COR-L47 (cell line): ENCODE measurements around the gene SPTLC2.
"Not testable (repeated sequence)": the region's sequence is repeated elsewhere in the genome, so short reads cannot be mapped to it uniquely, and the experiment has no call there.

Experiments used
- DNase-seq: peaks from one replicate; lab custom pipeline; 2025; lab: John Stamatoyannopoulos, UW

The SPTLC2 gene

DNA sequence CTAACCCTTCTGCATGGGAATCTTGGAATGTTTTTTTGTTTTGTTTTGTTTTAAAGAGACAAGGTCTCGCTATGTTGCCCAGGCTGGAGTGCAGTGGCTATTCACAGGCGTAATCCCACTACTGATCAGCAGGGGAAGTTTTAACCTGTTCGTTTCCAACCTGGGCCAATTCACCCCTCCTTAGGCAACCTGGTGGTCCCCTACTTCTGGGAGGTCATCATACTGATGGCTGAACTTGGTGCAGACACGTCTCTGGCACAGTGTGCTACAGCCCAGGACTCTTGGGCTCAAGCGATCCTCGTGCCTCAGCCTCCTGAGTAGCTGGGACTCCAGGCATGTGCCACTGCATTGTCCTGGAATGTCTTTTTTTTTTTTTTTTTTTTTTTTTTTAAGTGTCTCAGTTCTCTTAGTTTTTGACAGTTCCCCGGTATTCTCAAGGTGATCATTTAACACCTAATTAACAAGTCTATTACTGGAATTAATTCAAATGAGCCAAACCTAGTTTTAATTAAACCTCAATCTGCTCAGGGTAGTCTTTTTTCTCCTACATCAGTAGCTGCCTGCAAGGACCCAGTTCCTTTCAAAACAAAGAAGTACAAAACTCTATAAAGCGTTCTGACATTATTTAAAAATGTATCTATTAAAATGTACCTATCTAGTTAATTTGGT, 68.8 kb downstream of the SPTLC2 start:
- no peak for DNase-seq

DNA sequence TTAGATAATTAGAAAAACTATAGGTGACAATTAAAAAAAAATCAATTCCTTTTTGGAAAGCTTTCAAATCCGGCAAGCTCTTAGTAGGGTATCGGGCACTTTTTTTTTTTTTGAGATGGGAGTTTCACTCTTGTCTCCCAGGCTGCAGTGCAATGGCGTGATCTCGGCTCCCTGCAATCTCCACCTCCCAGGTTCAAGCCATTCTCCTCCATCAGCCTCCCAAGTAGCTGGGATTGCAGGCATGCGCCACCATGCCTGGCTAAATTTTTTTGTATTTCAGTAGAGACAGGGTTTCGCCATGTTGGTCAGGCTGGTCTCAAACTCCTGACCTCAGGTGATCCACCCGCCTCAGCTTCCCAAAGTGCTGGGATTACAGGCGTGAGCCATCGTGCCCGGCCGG, 71.3 kb downstream of the SPTLC2 start:
- not testable (repeated sequence) for DNase-seq

DNA sequence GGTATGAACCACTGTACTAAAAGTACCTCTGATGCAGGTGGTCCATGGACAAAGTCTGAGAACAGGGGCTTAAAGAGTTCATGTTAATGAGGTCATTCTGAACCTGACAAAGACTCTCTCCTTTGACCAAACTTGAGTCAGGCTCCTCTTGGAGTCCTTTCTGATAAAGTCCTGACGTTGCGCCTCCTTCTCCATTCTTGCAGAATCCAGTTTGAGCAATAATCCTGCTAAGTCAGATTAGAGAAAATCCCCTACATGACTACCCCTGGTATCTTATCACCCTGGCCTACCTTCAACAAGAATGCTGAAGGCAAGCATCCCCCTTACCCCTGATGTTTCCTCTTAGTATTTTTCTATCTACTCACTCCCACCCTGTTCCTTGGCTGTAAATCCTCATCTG, 71.9 kb downstream of the SPTLC2 start:
- DNase-seq = no peak

DNA sequence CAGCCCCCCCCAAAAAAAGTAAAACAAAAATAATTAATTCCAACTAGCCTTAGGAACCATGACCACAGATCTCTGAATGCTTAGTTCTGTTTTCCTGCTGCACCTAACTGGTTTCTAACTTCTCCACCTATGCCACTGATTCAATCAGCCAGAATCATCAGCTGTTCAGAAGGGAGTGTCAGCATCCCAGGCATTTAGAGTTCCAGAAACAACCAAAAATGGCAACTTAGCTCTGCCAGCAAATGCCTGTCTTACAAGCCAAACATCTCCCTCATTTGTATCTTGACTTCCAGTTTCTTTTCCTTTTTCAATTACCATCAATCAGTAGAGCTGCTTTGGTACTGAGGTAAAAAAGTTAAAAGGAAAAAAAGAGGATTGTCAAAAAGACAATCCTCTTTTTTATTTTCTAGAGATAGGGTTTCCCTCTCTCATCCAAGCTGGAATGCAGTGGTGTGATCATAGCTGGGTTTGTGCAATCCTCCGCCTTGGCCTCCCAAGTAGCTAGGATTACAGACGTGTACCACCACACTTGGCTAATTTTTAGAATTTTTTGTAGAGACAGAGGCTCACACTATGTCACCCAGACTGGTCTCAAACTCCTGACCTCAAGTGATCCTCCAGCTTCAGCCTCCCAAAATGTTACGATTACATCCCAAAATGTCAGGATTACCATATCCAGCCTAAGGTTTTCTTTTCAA, 72.7 kb downstream of the SPTLC2 start:
- DNase-seq = no peak

DNA sequence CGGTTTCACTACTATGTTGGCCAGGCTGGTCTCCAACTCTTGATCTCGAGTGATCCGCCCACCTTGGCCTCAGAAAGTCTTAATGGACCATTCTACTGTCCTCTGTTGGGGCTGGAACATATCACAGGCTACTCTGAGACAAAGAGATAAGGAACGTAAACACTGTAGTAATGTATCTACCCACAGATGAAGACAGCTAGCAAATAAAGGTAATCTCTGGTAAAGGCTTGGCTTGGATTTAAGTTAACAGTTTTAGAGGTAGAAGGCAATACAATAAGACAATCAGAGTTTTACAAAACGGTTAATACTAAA, 73.2 kb downstream of the SPTLC2 start:
- DNase-seq = no peak

DNA sequence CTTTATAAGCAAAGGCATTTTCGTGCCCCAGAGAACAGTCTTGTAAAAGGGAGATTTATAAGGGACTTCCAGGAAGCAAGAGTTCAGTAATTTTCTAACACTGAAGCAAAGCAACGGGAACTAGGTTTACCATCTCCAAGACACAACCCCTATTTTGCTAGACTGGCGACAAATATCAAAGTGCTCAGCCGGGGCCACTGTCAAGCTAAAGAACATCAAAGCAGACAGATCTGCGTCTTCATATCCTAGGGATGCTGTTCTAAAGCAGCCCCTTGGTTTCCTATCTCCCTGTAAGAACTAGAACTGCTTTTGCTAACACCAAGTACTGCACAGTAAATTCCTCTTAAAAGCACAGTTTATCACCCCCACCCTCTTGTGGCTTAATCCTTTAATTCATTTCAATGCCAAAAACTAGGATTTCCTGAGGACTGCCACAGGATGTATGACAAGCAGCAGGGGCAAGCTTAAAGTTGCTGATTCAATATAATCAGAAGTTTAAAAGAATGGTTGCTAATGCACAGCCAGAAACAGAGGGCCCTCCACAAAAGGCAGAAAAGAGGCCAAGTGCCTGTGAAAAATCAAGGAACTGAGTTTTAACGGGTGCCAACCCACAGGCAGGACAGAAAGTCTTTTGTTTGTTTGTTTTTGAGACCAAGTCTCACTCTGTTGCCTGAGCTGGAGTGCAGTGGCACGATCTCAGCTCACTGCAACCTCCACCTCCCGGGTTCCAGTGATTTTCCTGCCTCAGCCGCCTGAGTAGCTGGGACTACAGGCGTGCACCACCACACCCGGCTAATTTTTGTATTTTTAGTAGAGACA, 73.8 kb downstream of the SPTLC2 start:
- no peak for DNase-seq

DNA sequence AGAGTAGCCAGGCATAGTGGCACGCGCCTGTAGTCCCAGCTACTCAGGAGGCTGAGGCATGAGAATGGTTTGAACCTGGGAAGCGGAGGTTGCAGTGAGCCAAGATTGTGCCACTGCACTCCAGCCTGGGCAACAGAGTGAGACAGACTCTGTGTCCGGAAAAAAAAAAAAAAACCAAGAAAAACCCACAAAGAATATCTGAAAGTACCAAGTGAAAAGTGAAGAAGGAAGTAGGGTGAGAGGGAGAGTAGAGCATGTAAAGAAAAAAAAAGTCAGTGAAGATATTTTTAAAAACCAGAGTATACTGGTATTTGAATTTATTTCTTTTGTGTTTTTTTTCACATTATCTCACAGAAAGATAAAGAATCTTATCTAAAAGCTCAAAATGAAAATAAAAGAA, 74.5 kb downstream of the SPTLC2 start:
- no peak for DNase-seq

DNA sequence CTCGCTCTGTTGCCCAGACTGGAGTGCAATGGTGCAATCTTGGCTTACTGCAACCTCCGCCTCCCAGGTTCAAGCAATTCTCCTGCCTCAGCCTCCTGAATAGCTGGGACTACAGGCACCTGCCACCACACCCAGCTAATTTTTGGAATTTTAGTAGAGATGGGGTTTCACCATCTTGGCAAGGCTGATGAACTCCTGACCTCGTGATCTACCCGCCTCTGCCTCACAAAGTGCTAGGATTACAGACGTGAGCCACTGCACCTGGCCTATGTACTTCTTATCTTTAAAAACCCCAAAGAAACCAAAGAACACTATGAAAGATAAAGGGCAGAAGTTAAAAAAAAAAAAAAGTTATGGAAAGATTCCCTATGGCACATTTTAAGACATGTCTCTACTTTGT, 79.5 kb downstream of the SPTLC2 start:
- DNase-seq = not testable (repeated sequence)

DNA sequence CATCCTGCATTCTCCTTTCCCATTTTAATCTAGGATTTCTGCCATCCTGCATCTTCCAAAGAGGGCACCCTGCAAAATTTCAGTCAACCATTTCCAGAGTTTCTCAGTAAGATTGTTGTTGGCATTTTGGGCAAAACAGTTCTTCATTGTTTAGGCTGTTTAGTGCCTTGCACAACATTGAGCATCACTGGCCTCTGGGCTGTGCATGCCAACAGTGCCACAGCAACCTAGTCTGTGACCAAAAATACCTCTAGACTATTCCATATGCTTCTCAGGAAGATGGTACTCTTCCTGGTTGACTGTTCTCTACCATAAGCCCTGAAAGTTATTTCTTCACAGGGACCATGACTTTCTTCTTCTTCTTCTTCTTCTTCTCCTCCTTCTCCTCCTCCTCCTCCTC, 85.4 kb downstream of the SPTLC2 start:
- no peak for DNase-seq

DNA sequence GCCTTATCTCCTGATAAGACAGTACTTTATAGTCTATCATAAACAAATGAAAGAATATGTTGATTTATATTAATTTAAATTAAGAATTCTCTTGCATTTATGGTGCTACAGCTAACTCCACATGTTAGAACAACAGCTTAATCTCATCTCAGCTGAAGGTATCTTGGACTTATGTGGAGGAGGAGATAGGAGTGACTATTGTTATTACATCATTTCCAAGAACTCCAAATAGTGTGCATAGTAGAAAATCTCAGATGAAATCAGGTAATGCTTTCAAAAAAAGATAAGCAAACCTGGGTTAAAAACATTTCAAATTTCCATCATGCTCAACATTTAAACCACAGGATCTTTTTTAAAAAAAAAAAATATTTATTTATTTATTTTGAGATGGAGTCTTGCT, 86.5 kb downstream of the SPTLC2 start:
- DNase-seq = no peak

DNA sequence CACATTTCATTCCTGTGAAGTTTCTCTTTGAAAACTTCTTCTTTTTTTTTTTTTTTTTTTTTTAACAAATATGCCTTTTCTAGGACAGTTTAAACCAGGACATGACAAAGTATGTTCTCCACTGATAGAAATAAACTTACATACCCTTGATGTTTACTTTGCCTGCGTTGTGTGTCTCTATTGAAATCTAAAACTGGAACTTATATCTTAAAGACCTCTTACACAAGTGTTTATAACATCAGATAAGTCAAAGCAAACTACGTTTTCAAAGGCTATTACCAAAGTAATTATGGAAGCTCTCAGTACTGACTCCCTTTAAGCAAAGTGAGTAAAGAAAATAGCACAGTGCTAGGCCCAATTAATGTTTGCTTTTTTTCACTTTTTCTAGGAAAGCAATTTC, 87.2 kb downstream of the SPTLC2 start:
- DNase-seq = no peak

DNA sequence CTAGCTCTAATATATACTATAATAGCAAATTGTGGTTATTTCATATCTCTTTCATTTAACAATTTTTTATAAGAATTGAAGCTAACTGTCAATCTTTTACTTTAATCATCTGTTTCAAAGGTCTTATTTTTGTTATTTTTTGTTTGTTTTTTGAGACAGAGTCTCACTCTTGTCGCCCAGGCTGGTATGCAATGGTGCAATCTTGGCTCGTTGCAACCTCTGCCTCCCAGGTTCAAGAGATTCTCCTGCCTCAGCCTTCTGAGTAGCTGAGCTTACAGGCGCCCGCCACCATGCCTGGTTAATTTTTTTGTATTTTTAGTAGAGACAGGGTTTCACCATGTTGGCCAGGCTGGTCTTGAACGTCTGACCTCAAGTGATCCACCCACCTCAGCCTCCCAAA, 87.7 kb downstream of the SPTLC2 start:
- DNase-seq = not testable (repeated sequence)

DNA sequence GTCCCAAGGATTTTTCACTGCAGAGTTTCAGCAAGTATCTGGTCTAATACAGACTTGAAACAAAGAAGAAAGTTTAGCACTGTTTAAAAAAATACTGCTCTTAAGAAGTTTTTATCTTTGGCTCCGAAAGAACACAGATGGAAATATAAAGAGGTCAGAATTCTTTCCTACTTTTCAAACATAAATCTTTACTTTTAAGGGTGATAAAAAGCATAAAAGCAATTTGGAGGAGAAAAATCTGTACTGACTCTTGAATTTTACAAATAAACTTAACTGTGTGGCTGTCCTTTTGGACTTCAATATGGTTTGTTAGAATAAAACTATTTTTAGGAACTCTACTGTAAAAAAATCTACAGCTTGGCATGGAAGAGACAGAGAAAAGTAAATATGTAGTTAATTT, 90.2 kb downstream of the SPTLC2 start:
- DNase-seq = no peak

DNA sequence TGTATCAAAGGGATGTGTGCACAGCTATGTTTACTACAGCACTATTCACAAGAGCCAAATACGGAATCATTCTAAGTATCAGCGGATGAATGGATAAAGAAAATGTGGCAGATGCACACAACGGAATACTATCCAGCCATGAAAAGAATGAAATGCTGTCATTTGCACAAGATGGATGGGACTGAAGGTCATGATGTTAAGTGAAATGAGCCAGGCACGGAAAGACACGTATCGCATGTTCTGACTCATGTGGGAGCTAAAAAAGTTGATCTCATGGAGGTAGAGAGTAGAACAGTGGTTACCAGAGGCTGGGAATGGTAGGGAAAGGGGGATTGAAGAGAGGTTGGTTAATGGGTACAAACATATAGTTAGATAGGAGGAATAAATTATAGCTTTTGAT, 91.9 kb downstream of the SPTLC2 start:
- DNase-seq = no peak

DNA sequence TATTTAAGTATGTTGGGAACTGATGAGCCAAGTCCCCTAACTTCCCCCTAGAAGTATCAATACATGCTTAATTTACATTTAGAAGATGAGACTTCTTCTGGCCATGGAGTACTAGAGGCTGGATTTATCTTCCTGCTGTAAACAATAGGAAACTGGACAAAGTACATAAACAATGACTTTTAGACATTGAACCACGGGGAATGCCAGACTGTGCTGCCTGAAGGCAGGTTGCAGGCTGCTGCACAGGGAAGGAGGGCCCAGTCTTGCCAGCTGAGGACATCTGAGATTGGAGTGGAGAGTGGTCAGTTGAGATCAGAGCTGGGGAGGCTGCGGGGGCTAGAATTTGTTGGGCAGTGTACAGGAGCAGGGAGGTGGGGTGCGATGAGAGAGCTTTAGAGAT, 93.3 kb downstream of the SPTLC2 start:
- no peak for DNase-seq

DNA sequence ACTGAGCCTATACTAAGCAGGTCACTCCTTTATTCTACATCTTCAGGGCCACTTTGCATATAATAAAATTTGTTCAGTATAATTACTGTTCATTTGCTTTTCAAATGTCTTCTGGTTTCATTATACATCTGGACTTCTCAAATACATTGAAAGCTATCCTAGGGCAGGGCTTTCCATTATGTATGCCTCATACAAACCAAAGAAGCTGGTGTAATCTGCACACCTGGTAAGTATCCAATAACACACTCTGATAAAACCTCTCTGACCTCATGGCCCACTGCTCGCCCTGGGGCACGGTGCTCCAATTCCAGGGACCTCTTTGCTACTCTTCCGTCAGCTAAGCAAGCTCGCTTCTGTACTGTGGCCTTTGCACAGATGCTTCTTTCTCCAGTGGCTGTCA, 95.9 kb downstream of the SPTLC2 start:
- no peak for DNase-seq

DNA sequence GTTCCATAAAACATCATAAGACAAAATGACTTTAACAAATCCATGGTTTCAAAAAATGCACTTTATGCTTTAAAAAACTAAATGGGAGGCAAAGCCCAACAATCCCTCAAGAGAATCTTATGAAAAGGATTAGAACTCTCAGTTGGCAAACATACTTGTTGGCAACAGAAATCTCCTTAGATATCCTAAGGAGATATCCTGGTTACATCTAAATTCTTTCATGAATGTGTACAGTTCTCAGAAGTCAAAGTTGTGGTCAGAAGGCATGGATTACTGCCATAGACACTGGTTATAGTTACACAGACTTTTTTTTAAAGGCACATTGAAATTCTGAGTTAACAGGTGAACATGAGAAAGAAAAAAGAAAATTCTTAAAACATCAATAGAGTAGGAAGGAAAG, 100.3 kb downstream of the SPTLC2 start:
- no peak for DNase-seq

DNA sequence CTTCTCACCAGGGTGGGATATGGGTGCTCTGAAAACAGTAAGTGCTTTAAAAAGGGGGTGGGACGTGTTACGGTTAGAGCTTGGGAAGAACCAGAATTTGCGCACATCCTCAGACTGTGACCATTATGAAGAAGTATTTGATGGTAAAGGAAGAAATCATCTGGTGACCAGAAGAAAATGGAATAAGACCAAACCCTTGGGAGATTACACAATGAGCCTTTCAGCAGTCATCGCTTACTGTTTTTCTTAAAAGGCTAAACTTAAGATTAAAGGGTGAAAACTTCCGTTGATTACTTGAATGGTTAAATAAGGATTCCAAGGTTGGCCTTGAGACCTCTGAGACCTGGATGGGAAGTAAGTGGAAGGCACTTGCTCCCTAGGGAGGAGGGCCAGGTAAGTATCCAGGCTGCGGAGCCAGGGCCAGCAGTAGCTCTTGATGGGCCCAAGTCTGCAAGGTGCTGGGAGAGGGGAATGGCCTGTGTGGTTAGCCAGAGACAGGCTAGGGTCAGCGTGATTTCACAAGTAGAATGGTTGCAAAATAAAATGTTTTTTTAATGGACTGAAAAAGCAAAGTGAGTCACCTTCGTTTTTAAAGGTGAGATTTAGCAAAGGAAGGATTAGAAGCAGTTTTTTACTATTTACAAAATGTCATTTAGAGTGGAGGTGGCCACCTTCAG, 104.8 kb downstream of the SPTLC2 start:
- no peak for DNase-seq

DNA sequence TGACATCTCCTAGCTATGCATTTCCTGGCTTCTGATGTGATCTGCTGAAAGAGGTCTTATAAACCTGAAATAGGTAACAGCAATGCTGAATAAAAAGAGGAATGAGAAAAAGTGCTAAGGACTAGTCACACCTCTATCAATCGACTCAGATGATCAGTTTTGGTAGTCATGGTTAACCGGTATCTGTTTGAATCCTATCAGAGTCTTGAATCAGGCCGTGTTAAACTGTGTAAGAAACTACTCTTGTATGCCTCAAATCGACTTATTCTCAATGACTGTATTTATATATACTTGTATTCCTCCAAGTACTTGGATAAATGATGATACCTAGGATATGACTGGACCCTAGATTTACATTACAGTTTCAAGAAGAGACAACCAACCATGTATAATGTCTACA, 107.1 kb downstream of the SPTLC2 start:
- DNase-seq = no peak

DNA sequence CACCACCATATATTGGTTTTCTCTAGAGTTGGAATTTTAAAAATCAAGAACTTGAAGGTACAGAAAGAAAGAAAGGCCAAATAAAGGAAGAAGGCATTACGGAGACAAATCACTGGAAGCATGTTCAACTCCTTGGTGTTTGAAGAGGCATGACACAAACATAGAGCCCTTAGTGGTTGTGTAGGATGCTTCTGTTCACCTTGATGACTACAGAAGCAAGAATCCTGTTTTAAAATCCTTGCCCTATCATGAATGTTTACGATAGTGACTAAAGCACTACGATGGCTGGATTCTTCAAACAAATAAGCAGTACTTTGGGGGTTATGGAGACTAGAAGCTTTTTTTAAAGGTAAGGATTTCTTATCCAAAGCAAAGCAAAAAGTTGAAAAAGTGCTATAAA, 107.6 kb downstream of the SPTLC2 start:
- no peak for DNase-seq

DNA sequence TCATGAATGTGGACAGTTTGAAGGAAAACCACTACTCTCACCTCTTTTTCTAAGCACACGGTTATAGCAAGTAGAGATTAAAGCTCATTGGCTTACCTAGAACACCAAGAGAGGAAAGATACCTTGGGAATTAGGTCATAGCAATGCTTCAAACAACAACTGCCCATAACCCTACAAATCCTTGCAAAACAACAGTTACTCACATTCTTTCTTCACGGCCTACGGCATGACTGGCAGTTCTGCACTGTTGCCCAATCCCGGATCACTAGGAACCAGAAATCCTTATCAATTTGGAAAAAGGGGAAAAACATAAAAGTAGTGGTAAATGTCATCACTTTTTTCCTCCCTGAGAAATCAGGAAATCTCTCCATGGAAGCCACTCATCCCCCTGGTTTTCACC, 108.2 kb downstream of the SPTLC2 start:
- DNase-seq = no peak

DNA sequence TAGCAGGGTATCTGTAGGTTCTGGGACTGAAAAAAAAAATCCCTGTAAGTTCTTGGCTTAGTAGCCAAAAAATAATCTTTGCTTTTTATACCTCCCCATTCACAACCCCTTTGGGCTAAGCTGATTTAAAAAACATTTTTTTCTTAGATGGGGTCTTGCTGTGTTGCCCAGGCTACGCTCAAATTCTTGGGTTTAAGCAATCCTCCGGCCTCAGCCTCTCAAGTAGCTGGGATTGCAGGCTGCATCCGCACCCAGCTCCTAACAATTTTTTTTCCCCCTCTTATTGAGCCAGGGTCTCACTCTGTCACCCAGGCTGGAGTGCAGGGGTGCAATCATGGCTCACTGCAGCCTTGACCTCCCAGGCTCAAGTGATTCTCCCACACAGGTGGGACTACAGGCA, 108.7 kb downstream of the SPTLC2 start:
- DNase-seq = no peak

DNA sequence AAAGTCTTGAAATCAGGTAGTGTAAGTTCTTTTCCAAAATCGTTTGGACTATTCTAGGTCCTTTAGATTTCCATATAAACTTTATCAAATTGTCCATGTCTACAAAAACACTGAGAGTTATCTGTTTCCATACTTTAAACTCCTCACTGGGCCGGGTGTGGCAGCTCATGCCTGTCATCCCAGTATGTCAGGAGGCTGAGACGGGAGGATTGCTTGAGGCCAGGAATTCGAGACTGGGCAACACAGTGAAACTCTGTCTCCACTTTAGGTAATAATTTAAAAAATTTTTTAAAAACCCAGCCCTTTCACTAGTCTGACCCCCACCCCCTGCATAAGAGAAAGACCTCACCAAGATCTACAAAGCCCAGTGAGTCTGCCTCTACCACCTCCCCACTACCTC, 111.4 kb downstream of the SPTLC2 start:
- DNase-seq = no peak
